CD4-positive, alpha-beta T cell treated with Interleukin-1 beta for 1 hour (primary cell): ENCODE results near the gene UCK1.

Experiments used
- DNase-seq, 2 donors: peaks; one replicate each; pipeline ENCODE4 v3.0.0-alpha.2; 2020 to 2022

The UCK1 gene

DNA sequence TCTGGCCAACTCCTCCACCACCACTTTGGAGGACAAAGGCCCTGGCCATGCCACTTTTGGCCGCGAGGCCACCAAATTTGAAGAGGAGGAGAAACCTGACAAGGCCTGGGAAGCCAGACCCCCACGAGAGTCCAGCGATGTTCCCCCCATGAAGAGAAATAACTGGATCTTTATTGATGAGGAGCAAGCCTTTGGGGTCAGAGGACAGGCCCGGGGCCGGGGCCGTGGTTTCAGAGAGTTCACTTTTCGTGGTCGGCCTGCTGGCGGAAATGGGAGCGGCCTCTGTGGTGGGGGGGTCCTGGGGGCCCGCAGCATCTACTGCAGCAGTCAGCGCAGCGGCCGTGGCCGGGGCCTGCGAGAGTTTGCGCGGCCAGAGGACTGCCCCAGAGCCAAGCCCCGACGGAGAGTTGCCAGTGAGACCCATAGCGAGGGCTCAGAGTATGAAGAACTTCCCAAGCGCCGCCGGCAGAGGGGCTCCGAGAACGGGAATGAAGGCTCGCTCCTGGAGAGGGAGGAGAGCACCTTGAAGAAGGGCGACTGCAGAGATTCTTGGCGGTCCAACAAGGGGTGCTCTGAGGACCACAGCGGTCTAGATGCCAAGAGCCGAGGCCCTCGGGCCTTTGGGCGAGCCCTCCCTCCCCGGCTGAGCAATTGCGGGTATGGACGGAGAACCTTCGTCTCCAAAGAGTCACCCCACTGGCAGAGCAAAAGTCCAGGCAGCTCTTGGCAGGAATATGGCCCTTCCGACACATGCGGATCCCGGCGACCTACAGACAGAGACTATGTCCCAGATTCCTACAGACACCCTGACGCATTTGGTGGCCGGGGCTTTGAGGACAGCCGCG is 55.7 kb downstream of the UCK1 start:
- DNase-seq: no peak

- DNase-seq: no peak
Measured at GRCh38 chr9:131474711-131475110, 56.4 kb downstream of the UCK1 start.

GRCh38 chr9:131473891-131474290 is 57.2 kb downstream of the UCK1 start:
- DNase-seq: no peak
